Keratinocyte (primary cell): ENCODE data around the gene LRRC4C. TPM values are rescaled to one million over a fixed set of nuclear protein-coding genes. Genes with fewer than 3 reads are reported as not detected.

Experiments used
- DNase-seq: peaks from one replicate; pipeline ENCODE4 v3.0.0-alpha.2; 2011; ENCODE audit warnings: low read depth, missing footprints, low spot score
- FAIRE-seq: peaks from 2 replicates; lab custom pipeline; 2011; peaks lifted over from hg19 to GRCh38; lab: Jason Lieb, UNC
- H2AFZ ChIP-seq: 2 replicates; pipeline ENCODE4 v1.6.0; 2012; ENCODE audit warnings: low read length, control low read depth, inconsistent platforms; ENCODE audit not compliant: control insufficient read depth
- H3K27ac ChIP-seq: 2 replicates; pipeline ENCODE4 v1.5.1; 2011; ENCODE audit warnings: low read length; ENCODE audit not compliant: control insufficient read depth, insufficient read depth
- H3K27me3 ChIP-seq: 3 replicates; pipeline ENCODE4 v1.6.0; 2011; ENCODE audit warnings: low read length; ENCODE audit not compliant: control insufficient read depth, insufficient read depth; ENCODE audit errors: extremely low read depth
- H3K36me3 ChIP-seq, 2 experiments: 2 replicates in 1 of 2; 3 replicates in 1 of 2; pipeline ENCODE4 v1.5.1; 2011; ENCODE audit warnings: low read length in 2 of 2, mild to moderate bottlenecking in 1 of 2; ENCODE audit not compliant: control insufficient read depth in 2 of 2, insufficient read depth in 2 of 2; ENCODE audit errors: extremely low read depth in 1 of 2
- H3K4me1 ChIP-seq: 3 replicates; pipeline ENCODE4 v1.5.1; 2011; ENCODE audit warnings: low read length; ENCODE audit not compliant: control insufficient read depth, insufficient read depth; ENCODE audit errors: extremely low read depth
- H3K4me2 ChIP-seq: 3 replicates; pipeline ENCODE4 v1.6.0; 2011; ENCODE audit warnings: low read depth, low read length; ENCODE audit not compliant: control insufficient read depth, insufficient read depth; ENCODE audit errors: extremely low read depth
- H3K4me3 ChIP-seq, 3 experiments: fragments of 200-600 bp in 1 of 3; sonication (generic) in 1 of 3; 2 replicates in 2 of 3; 3 replicates in 1 of 3; pipeline ENCODE4 v1.5.1; 2011 to 2016; ENCODE audit warnings: low read length in 3 of 3, mild to moderate bottlenecking in 3 of 3, control low read depth in 2 of 3, inconsistent platforms in 1 of 3, low read depth in 1 of 3, mixed read lengths in 1 of 3, mixed run types in 1 of 3, moderate library complexity in 1 of 3; ENCODE audit not compliant: control insufficient read depth in 2 of 3, insufficient read depth in 2 of 3; ENCODE audit errors: extremely low read depth in 1 of 3
- H3K79me2 ChIP-seq: 2 replicates; pipeline ENCODE4 v1.6.0; 2012; ENCODE audit warnings: low read length; ENCODE audit not compliant: control insufficient read depth, insufficient read depth
- H3K9ac ChIP-seq: 3 replicates; pipeline ENCODE4 v1.6.0; 2011; ENCODE audit warnings: low read length; ENCODE audit not compliant: control insufficient read depth, insufficient read depth; ENCODE audit errors: extremely low read depth
- H3K9me1 ChIP-seq: 3 replicates; pipeline ENCODE4 v1.6.0; 2011; ENCODE audit warnings: low read length; ENCODE audit not compliant: control insufficient read depth, insufficient read depth; ENCODE audit errors: extremely low read depth
- H3K9me3 ChIP-seq: 2 replicates; pipeline ENCODE4 v1.5.1; 2012; ENCODE audit warnings: low read depth, low read length; ENCODE audit not compliant: control insufficient read depth
- H4K20me1 ChIP-seq: 3 replicates; pipeline ENCODE4 v1.6.0; 2011; ENCODE audit warnings: low read length; ENCODE audit not compliant: control insufficient read depth, insufficient read depth; ENCODE audit errors: extremely low read depth
- EZH2 ChIP-seq: IDR thresholded peaks from one replicate; pipeline ENCODE4 v1.6.1; 2012; ENCODE audit warnings: inconsistent platforms, mild to moderate bottlenecking, low read length, moderate library complexity
- dilution Hi-C: fragments of 300-500 bp; cut with MboI; formaldehyde crosslinking; loops from one replicate; pipeline ENCODE4 v1.7.0; 2020; ENCODE audit warnings: low sequenced_read_pairs; ENCODE audit not compliant: extremely low pct_ligation_motif_present
- polyA plus RNA-seq, 5 experiments: library from polyadenylated mRNA; depleted of rRNA in 3 of 5; stranded (reverse) in 3 of 5; stranded (forward) in 1 of 5; unstranded in 1 of 5; fragments of >200 nt; gene quantifications; 1 replicate in 1 of 5; 2 replicates in 3 of 5; 3 replicates in 1 of 5; pipeline versions ENCODE4 v1.2.1 to v1.2.3, GENCODE V29; 2011 to 2012; ENCODE audit warnings: missing spikeins in 2 of 5, low read depth in 1 of 5, low replicate concordance in 1 of 5
- TF ChIP-seq, protein P1 (sequence below), 3 experiments: IDR thresholded peaks in 1 of 3; conservative IDR thresholded peaks in 1 of 3; optimal IDR thresholded peaks in 1 of 3; 2 replicates in 2 of 3; 3 replicates in 1 of 3; pipeline versions ENCODE3 to v1.5.1; 2011; ENCODE audit warnings: low read length in 3 of 3, mild to moderate bottlenecking in 3 of 3, moderate library complexity in 2 of 3, control low read depth in 1 of 3, inconsistent platforms in 1 of 3; ENCODE audit not compliant: insufficient read depth in 2 of 3; ENCODE audit errors: extremely low read depth in 1 of 3

Gene LRRC4C
- polyA plus RNA-seq, 1 donor (not counting 4 experiments of a cell fraction or from before 2014, with no cell fraction given): not detected

DNA sequence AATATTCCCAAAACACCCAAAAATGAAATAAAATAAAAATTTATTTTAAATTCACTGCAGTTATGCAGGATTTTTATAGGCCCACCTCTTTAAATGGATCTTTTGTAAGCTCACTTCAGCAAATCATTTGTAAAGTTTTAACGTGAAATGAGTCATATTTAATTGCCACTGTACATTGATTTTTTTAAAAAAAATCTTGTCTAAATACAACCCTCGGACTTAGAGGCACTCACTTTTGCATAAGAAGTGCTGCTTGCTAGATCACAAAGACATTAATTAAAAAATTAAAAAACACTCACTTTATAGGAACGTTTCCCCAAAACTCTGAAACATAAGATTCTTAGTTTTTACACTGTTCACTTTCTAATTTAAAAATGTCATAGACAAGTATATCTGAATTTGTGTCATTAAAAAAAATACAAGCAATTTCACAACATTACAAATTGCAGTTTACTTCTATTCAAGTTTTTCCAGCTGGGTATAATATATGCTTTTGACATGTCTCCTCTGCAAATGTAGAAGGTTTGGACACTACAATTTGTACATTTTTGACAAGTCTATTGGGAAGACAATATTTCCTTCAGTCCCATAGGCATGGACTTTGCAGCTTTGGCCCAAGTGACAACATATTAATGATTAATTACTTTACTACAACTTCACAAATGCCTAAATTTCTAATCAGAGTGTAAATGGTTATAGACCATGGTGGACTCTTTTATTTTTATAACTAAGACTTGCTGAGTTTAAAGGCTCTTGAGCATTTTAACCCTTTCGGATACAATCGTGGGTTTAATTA is 1088.4 kb downstream of the LRRC4C start:
- Histone ChIP-seq H3K9me3 (no peaks in the 10 kb centered on the region), H3K36me3 (no peaks in the 10 kb centered on the region), H3K79me2 (no peaks in the 10 kb centered on the region), H3K9ac (no peak overlapping the region), H3K4me1 (no peaks in the 10 kb centered on the region), H3K9me1 (no peaks in the 10 kb centered on the region), H2AFZ (no peak overlapping the region), H3K4me3 (no peak overlapping the region), H3K4me2 (no peak overlapping the region), H3K27me3 (no peaks in the 10 kb centered on the region), H3K27ac (no peak overlapping the region), H4K20me1 (no peaks in the 10 kb centered on the region)
- dilution Hi-C loops: no loop called here
- DNase-seq: no peak
- FAIRE-seq: no peak
- TF ChIP-seq, protein P1, sequence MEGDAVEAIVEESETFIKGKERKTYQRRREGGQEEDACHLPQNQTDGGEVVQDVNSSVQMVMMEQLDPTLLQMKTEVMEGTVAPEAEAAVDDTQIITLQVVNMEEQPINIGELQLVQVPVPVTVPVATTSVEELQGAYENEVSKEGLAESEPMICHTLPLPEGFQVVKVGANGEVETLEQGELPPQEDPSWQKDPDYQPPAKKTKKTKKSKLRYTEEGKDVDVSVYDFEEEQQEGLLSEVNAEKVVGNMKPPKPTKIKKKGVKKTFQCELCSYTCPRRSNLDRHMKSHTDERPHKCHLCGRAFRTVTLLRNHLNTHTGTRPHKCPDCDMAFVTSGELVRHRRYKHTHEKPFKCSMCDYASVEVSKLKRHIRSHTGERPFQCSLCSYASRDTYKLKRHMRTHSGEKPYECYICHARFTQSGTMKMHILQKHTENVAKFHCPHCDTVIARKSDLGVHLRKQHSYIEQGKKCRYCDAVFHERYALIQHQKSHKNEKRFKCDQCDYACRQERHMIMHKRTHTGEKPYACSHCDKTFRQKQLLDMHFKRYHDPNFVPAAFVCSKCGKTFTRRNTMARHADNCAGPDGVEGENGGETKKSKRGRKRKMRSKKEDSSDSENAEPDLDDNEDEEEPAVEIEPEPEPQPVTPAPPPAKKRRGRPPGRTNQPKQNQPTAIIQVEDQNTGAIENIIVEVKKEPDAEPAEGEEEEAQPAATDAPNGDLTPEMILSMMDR (optimal IDR thresholded peaks at IDR 0.05 in 1 of 3, IDR thresholded peaks at IDR 0.05 in 1 of 3, conservative IDR thresholded peaks at IDR 0.05 in 1 of 3; ENCODE audit: extremely low read depth in 1 of 3, insufficient read depth in 2 of 3, low read length in 3 of 3): no peak
- no peak for TF ChIP-seq EZH2

GRCh38 chr11:40360206-40360798 is 1099.2 kb downstream of the LRRC4C start:
- Histone ChIP-seq H3K4me2 (no peak overlapping the region), H3K4me1 (no peaks in the 10 kb centered on the region), H3K36me3 (no peaks in the 10 kb centered on the region), H2AFZ (no peak overlapping the region), H3K9me1 (no peaks in the 10 kb centered on the region), H4K20me1 (no peaks in the 10 kb centered on the region), H3K27me3 (no peaks in the 10 kb centered on the region), H3K9me3 (no peaks in the 10 kb centered on the region), H3K9ac (no peak overlapping the region), H3K27ac (no peak overlapping the region), H3K4me3 (no peak overlapping the region), H3K79me2 (no peaks in the 10 kb centered on the region)
- FAIRE-seq (no peak), DNase-seq (no peak)
- TF ChIP-seq, protein P1 (optimal IDR thresholded peaks at IDR 0.05 in 1 of 3, IDR thresholded peaks at IDR 0.05 in 1 of 3, conservative IDR thresholded peaks at IDR 0.05 in 1 of 3; ENCODE audit: extremely low read depth in 1 of 3, insufficient read depth in 2 of 3, low read length in 3 of 3): no peak
- TF ChIP-seq EZH2: no peak
- dilution Hi-C loops: no loop called here
